Mesenchymal stem cell (in vitro differentiated cells and primary cell): ENCODE data around the gene RHOU.
"Not testable (repeated sequence)": the region's sequence is repeated elsewhere in the genome, so short reads cannot be mapped to it uniquely, and the experiment has no call there.

Source experiments
- DNase-seq: peaks from one replicate; pipeline ENCODE4 v3.0.0-alpha.2; 2013
- H2AFZ ChIP-seq: one replicate; pipeline ENCODE4 v1.6.1; 2013; ENCODE audit warnings: low read depth, mild to moderate bottlenecking, control low read depth, inconsistent platforms, low read length, moderate library complexity
- H2AK5ac ChIP-seq: 2 replicates; pipeline ENCODE4 v1.6.1; 2013; ENCODE audit warnings: low read length, moderate library complexity, mild to moderate bottlenecking, inconsistent platforms; ENCODE audit not compliant: severe bottlenecking
- H2BK120ac ChIP-seq: one replicate; pipeline ENCODE4 v1.6.1; 2013; ENCODE audit warnings: low read depth, mild to moderate bottlenecking, inconsistent platforms, low read length, moderate library complexity
- H2BK12ac ChIP-seq, 2 experiments: one replicate each; pipeline ENCODE4 v1.6.1; 2013; ENCODE audit warnings: inconsistent platforms in 2 of 2, low read length in 2 of 2, mild to moderate bottlenecking in 2 of 2, moderate library complexity in 2 of 2, control low read depth in 1 of 2
- H2BK15ac ChIP-seq: one replicate; pipeline ENCODE4 v1.6.1; 2013; ENCODE audit warnings: mild to moderate bottlenecking, low read depth, inconsistent platforms; ENCODE audit not compliant: poor library complexity, severe bottlenecking
- H2BK5ac ChIP-seq: 2 replicates; pipeline ENCODE4 v1.6.1; 2013; ENCODE audit warnings: low read depth, mild to moderate bottlenecking, low read length, control low read depth, inconsistent platforms; ENCODE audit not compliant: poor library complexity, severe bottlenecking
- H3K14ac ChIP-seq, 2 experiments: one replicate each; pipeline ENCODE4 v1.6.1; 2013; ENCODE audit warnings: inconsistent platforms in 2 of 2, low read length in 2 of 2, control low read depth in 1 of 2, mild to moderate bottlenecking in 1 of 2, moderate library complexity in 1 of 2
- H3K18ac ChIP-seq, 2 experiments: one replicate each; pipeline ENCODE4 v1.6.1; 2013; ENCODE audit warnings: inconsistent platforms in 2 of 2, low read length in 2 of 2, control low read depth in 1 of 2, low read depth in 1 of 2, mild to moderate bottlenecking in 1 of 2
- H3K23ac ChIP-seq, 2 experiments: one replicate each; pipeline ENCODE4 v1.6.1; 2013; ENCODE audit warnings: inconsistent platforms in 2 of 2, low read length in 2 of 2, mild to moderate bottlenecking in 2 of 2, moderate library complexity in 2 of 2, control low read depth in 1 of 2
- H3K27ac ChIP-seq: 2 replicates; pipeline ENCODE4 v1.5.1; 2013; ENCODE audit warnings: mild to moderate bottlenecking, moderate library complexity, low read length, control low read depth, inconsistent platforms; ENCODE audit not compliant: poor library complexity, severe bottlenecking
- H3K27me3 ChIP-seq, 2 experiments: 2 replicates each; pipeline versions ENCODE4 v1.6.1 to v1.7.0; 2013; ENCODE audit warnings: low read length in 2 of 2, mild to moderate bottlenecking in 2 of 2, moderate library complexity in 2 of 2, control low read depth in 1 of 2, inconsistent platforms in 1 of 2; ENCODE audit not compliant: control insufficient read depth in 1 of 2, insufficient read depth in 1 of 2
- H3K36me3 ChIP-seq, 2 experiments: 2 replicates each; pipeline versions ENCODE4 v1.6.1 to v1.7.0; 2013; ENCODE audit warnings: low read length in 2 of 2, control low read depth in 1 of 2, inconsistent platforms in 1 of 2, low read depth in 1 of 2, mild to moderate bottlenecking in 1 of 2; ENCODE audit not compliant: insufficient read depth in 2 of 2, control insufficient read depth in 1 of 2
- H3K4ac ChIP-seq, 2 experiments: one replicate each; pipeline ENCODE4 v1.6.1; 2013; ENCODE audit warnings: inconsistent platforms in 2 of 2, low read length in 2 of 2, mild to moderate bottlenecking in 2 of 2, moderate library complexity in 2 of 2, control low read depth in 1 of 2, low read depth in 1 of 2
- H3K4me1 ChIP-seq: 2 replicates; pipeline ENCODE4 v1.6.1; 2013; ENCODE audit warnings: low read depth, low read length, control low read depth; ENCODE audit not compliant: control insufficient read depth, insufficient read depth
- H3K4me2 ChIP-seq: 2 replicates; pipeline ENCODE4 v1.6.1; 2013; ENCODE audit warnings: low read length, mild to moderate bottlenecking, inconsistent platforms; ENCODE audit not compliant: poor library complexity, severe bottlenecking
- H3K4me3 ChIP-seq, 2 experiments: 2 replicates each; pipeline versions ENCODE4 v1.5.1 to v1.7.0; 2013; ENCODE audit warnings: low read length in 2 of 2, mild to moderate bottlenecking in 2 of 2, control low read depth in 1 of 2, low read depth in 1 of 2; ENCODE audit not compliant: insufficient read depth in 1 of 2
- H3K79me1 ChIP-seq: replicated peaks from 2 replicates; pipeline ENCODE4 v1.6.1; 2013; ENCODE audit warnings: mild to moderate bottlenecking, control low read depth, low read length, inconsistent platforms; ENCODE audit not compliant: poor library complexity, severe bottlenecking
- H3K9ac ChIP-seq: 2 replicates; pipeline ENCODE4 v1.7.0; 2013; ENCODE audit warnings: mild to moderate bottlenecking, low read length, moderate library complexity
- H3K9me3 ChIP-seq: 2 replicates; pipeline ENCODE4 v1.7.0; 2013; ENCODE audit warnings: mild to moderate bottlenecking, low read length; ENCODE audit not compliant: control insufficient read depth
- H4K8ac ChIP-seq: one replicate; pipeline ENCODE4 v1.6.1; 2013; ENCODE audit warnings: inconsistent platforms, mild to moderate bottlenecking, low read length, moderate library complexity
- H4K91ac ChIP-seq: one replicate; pipeline ENCODE4 v1.6.1; 2013; ENCODE audit warnings: mild to moderate bottlenecking, low read length, inconsistent platforms
- WGBS: methylation state at CpG from one replicate; pipeline ENCODE4 v1.1.7; 2013; ENCODE audit warnings: mixed read lengths; 5-methylcytosine and 5-hydroxymethylcytosine counted together

The RHOU gene

DNA sequence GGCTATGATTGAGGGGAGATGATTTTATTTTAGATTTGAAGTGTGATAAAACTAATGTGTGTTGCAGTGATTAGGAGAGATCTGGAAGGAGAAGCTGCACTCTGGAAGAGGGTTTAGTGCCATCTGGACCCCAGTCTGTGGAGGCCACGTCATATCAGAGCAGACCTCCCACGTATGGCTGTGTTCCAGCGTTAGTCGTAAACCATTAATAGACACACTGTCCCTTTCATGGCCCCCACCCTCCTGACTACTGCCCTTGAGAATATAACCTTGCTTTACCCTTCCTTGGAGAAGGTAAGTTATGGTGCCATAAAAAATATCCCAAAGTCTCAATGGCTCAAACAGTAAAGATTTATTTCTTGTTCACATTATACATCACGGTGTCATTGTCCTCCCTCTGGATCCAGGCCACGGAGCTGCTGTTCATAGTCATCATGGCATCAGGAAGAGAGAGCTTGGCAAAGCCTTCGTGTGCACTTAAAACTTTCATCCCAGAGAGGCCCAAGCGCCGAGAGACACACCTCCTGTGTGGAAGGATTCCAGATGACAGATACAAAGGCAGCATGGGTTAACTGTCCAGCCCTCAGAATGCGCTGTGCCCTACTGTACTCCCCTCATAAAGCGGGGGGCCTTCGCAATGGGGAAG lies 33.2 kb downstream of the RHOU start:
- no peak overlapping the region for H3K4me3 ChIP-seq
- H2AFZ ChIP-seq = no peak overlapping the region
- H3K4me1 ChIP-seq = no peaks in the 10 kb centered on the region
- H2BK5ac ChIP-seq = no peak overlapping the region
- no peak for DNase-seq
- H3K36me3 ChIP-seq = no peaks in the 10 kb centered on the region
- no peak overlapping the region for H2BK12ac ChIP-seq
- H3K9ac ChIP-seq = no peak overlapping the region
- no peak overlapping the region for H3K4me2 ChIP-seq
- 85% methylated on average over 12 of the region's 12 CpGs for WGBS
- H3K23ac ChIP-seq = no peak overlapping the region
- H3K9me3 ChIP-seq = no peaks in the 10 kb centered on the region
- peaks cover 17 to 46% of the 10 kb centered on the region in 2 experiments for H3K27me3 ChIP-seq
- no peak overlapping the region for H4K8ac ChIP-seq
- peak overlapping the region; percentile 21 for H4K91ac ChIP-seq
- no peak overlapping the region for H3K4ac ChIP-seq
- H3K27ac ChIP-seq = no peak overlapping the region
- no peak overlapping the region for H3K14ac ChIP-seq
- no peak overlapping the region for H2BK15ac ChIP-seq
- H3K79me1 ChIP-seq = no peaks in the 10 kb centered on the region
- H2AK5ac ChIP-seq = no peak overlapping the region
- H3K18ac ChIP-seq = no peak overlapping the region
- no peak overlapping the region for H2BK120ac ChIP-seq

DNA sequence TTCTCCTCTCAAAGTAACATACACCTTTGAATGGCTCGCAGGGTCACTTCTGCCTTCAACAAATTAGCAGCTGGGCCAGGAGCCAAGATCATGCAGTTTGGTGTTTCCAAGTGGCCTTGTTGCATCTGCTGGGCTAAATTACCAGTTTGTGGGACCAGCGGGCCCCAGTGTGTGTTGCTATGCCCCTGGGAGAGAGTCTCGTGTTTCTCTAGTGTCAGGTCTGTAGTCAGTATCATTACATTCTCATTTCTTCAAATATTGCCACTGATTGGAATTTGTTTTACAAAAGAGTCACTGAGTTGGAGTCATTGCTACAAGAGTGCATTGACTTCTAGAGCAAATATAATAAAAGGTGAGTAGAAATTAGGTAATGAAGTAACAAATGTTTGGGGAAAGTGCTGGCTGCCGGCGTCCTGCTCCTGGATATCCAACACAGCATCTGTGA lies 35.5 kb downstream of the RHOU start:
- Histone ChIP-seq H3K4me1 (no peaks in the 10 kb centered on the region), H2BK15ac (no peak overlapping the region), H3K4ac (no peak overlapping the region), H3K9ac (no peak overlapping the region), H3K18ac (no peak overlapping the region), H2AK5ac (no peak overlapping the region), H2BK12ac (no peak overlapping the region), H3K27me3 (peaks cover 14 to 45% of the 10 kb centered on the region in 2 experiments), H3K79me1 (no peaks in the 10 kb centered on the region), H2BK120ac (no peak overlapping the region), H3K14ac (no peak overlapping the region), H2AFZ (no peak overlapping the region), H3K23ac (no peak overlapping the region), H3K4me3 (no peak overlapping the region), H3K36me3 (no peaks in the 10 kb centered on the region), H2BK5ac (no peak overlapping the region), H3K9me3 (no peaks in the 10 kb centered on the region), H4K8ac (no peak overlapping the region), H3K27ac (no peak overlapping the region), H4K91ac (no peak overlapping the region), H3K4me2 (no peak overlapping the region)
- WGBS = 95% methylated on average over 3 of the region's 5 CpGs
- DNase-seq = no peak

DNA sequence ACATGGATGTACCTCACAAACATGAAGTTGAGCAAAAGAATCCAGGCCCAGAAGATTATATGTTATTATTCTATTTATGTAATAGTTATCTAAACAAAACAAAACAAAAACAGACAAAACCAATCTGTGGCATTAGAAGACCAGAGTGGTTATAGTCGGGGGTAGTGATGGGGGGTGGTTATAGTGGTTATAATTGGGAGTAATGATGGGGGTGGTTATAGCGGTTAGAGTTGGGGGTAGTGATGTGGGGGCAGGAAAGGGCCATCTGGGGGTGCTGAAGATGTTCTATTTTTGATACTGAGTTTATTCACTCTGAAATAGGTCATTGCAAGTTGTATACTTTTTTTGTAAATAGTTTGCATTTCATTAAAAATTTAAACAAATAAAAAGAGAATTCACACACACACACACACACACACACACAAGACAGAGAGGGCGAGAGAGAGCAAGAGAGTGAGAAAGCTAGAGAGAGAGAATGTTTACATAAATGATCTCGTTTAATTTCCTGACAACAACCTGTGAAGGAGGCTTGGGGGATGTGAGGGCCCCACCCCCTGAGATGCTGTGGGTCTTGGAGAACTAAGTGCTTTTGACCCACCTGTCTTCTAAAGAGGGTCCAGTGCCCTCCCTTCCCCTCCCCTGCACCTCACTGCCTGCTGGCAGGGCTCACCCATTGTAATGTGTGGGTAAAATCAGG lies 37.4 kb downstream of the RHOU start:
- H3K27ac ChIP-seq = no peak overlapping the region
- DNase-seq = no peak
- H3K4me2 ChIP-seq = no peak overlapping the region
- H3K4me3 ChIP-seq = no peak overlapping the region
- H2BK15ac ChIP-seq = no peak overlapping the region
- no peak overlapping the region for H3K9ac ChIP-seq
- no peak overlapping the region for H4K8ac ChIP-seq
- H3K23ac ChIP-seq = no peak overlapping the region
- H3K36me3 ChIP-seq = no peaks in the 10 kb centered on the region
- no peaks in the 10 kb centered on the region for H3K79me1 ChIP-seq
- peaks cover 14 to 34% of the 10 kb centered on the region in 2 experiments for H3K27me3 ChIP-seq
- H2BK120ac ChIP-seq = no peak overlapping the region
- no peak overlapping the region for H2BK12ac ChIP-seq
- no peak overlapping the region for H2BK5ac ChIP-seq
- no peak overlapping the region for H3K4ac ChIP-seq
- H2AFZ ChIP-seq = no peak overlapping the region
- H3K14ac ChIP-seq = peak overlapping the region in 1 of 2 experiments; percentile 55
- H3K9me3 ChIP-seq = no peaks in the 10 kb centered on the region
- H3K4me1 ChIP-seq = no peaks in the 10 kb centered on the region
- no peak overlapping the region for H2AK5ac ChIP-seq
- 92% methylated on average over 2 of the region's 4 CpGs for WGBS
- H3K18ac ChIP-seq = peak overlapping the region in 1 of 2 experiments; percentile 50
- no peak overlapping the region for H4K91ac ChIP-seq

DNA sequence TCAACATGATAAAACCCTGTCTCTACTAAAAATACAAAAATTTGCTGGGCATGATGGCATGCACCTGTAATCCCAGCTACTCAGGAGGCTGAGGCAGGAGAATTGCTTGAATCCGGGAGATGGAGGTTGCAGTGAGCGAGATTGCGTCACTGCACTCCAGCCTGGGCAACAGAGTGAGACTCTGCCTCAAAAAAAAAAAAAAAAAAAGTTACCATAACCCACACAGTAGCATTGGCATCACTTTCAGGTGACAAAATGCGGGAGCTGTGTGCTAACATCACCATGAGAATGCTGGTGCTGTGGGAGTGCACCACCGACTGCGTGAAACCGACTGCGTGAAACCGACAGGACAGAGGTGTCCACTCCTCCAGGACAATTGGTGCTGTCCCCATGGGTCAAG lies 40.7 kb downstream of the RHOU start:
- 88% methylated on average over 9 of the region's 9 CpGs for WGBS
- H3K27me3 ChIP-seq, H3K9me3 ChIP-seq, H2AFZ ChIP-seq, H2BK12ac ChIP-seq, H3K36me3 ChIP-seq, H3K79me1 ChIP-seq, H2AK5ac ChIP-seq, H3K4ac ChIP-seq, H3K9ac ChIP-seq, H3K27ac ChIP-seq, H3K18ac ChIP-seq, H2BK5ac ChIP-seq, H3K23ac ChIP-seq, H3K4me2 ChIP-seq, H3K4me3 ChIP-seq, H3K4me1 ChIP-seq, DNase-seq, H4K8ac ChIP-seq, H2BK120ac ChIP-seq, H4K91ac ChIP-seq, H2BK15ac ChIP-seq: not testable (repeated sequence)
- peak overlapping the region in 1 of 2 experiments; percentile 71 for H3K14ac ChIP-seq
